ENCODE measurements around the gene PPOX.

The PPOX gene

DNA sequence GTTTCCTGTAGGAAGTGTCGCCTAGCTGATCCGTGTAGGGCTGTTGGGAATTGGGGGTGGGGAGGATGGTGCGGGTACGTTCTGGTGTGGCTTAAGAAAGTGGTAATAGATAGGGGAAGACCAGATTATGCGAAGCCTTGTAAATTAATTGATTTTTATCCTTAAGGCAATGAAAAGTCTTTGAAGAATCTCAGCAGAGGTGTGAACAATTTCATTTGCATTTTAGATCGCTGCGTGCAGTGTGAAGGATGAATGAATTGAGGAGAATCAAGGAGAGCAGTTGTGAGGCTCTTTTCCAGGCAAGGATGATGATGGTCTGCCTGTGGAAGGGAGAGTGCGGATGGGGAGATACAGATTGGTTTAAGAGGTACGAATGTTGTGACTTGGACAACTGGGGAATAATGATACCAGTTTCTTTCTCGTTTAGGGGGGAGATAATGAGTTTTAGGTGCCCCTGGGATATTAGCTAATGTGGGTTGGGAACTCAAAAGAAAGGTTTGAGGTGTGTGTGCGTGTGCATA, 32.9 kb upstream of the PPOX start:
- H3K9me3 Mint-ChIP-seq: no peaks in the 10 kb centered on the region
- H3K36me3 Mint-ChIP-seq: peaks cover 5% of the 10 kb centered on the region
- H3K4me3 Mint-ChIP-seq: no peak overlapping the region
- DNase-seq (ENCODE audit: low spot score in 2 of 2): no peak
- peaks cover 16% of the 10 kb centered on the region for H3K4me1 Mint-ChIP-seq
- no peaks in the 10 kb centered on the region for H3K27me3 Mint-ChIP-seq
- no peak for ATAC-seq (ENCODE audit: low read depth)
- H3K27ac Mint-ChIP-seq: no peak overlapping the region

DNA sequence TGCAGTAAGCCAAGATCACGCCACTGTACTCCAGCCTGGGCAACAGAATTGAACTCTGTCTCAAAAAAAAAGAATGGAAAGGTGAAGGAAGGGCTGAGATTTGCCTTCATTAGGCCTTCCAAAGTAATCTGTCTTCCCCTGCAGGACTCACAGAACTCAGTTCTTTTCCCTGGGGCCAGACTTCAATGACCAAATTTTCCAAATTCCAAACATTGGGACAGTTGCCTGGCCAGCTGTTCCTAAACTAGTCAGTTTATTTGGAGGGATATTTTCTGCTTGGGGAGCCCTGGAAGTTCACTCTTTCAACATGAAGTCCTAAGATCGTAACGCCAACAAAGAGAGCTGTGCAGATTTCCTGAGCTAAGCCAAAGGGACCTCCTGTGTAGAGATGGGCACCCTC, 28.3 kb upstream of the PPOX start:
- ATAC-seq (ENCODE audit: low read depth) (no peak), DNase-seq (ENCODE audit: low spot score in 2 of 2) (no peak)
- peaks cover 2% of the 10 kb centered on the region for H3K36me3 Mint-ChIP-seq
- no peaks in the 10 kb centered on the region for H3K27me3 Mint-ChIP-seq
- H3K27ac Mint-ChIP-seq: peak overlapping the region; percentile 28
- no peaks in the 10 kb centered on the region for H3K9me3 Mint-ChIP-seq
- H3K4me1 Mint-ChIP-seq: peaks cover 4% of the 10 kb centered on the region
- no peak overlapping the region for H3K4me3 Mint-ChIP-seq

DNA sequence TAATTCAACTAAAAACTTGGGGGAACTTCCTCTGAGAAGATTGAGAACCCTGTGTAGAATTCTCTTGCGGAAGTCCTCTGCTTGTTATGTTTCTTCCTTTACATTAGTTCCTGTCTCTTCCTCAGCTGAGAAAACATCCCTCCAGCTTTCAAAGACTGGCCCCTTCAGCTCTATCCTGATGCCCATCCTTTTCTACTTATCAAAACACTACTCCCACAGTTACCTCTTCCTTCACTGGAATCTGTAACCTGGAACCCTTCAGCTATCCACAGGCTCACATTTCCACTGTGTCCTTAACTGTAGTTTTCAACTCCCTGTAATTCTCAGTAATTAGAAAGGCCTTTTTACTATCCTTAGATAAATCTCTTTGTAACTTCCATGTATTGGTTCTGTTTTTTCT, 27.8 kb upstream of the PPOX start:
- DNase-seq (ENCODE audit: low spot score in 2 of 2): no peak

DNA sequence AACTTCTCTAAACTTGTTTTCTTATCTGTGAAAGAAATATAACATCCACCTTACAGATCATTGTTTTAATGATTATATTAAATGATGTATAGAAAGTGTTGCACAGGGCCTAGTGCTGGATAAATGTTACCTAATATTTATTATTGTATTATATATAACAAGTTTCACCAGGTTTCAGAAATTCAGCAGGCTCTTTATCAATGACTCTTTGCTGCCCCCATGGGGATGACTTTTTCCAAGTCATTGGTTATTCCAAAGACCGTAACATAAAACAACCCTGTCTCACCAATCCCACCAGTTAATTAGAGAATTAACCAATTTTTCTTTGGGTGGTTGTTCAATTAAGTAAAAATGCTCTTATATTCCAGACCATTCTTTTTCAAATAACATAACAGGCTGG, 26.5 kb upstream of the PPOX start:
- Mint-ChIP-seq H3K27ac (no peak overlapping the region), H3K4me1 (peaks cover 4% of the 10 kb centered on the region), H3K27me3 (no peaks in the 10 kb centered on the region), H3K9me3 (no peaks in the 10 kb centered on the region), H3K4me3 (no peak overlapping the region), H3K36me3 (peaks cover 2% of the 10 kb centered on the region)
- DNase-seq (ENCODE audit: low spot score in 2 of 2): peak in 1 of 2 donors; percentile 46
- ATAC-seq (ENCODE audit: low read depth): peak; percentile 52

More for the DNA sequence above, 27.8 kb upstream of the PPOX start:
- Mint-ChIP-seq H3K36me3 (peaks cover 2% of the 10 kb centered on the region), H3K4me1 (peaks cover 4% of the 10 kb centered on the region), H3K9me3 (no peaks in the 10 kb centered on the region), H3K27ac (peak overlapping the region; percentile 14), H3K27me3 (no peaks in the 10 kb centered on the region), H3K4me3 (no peak overlapping the region)
- ATAC-seq (ENCODE audit: low read depth): no peak

DNA sequence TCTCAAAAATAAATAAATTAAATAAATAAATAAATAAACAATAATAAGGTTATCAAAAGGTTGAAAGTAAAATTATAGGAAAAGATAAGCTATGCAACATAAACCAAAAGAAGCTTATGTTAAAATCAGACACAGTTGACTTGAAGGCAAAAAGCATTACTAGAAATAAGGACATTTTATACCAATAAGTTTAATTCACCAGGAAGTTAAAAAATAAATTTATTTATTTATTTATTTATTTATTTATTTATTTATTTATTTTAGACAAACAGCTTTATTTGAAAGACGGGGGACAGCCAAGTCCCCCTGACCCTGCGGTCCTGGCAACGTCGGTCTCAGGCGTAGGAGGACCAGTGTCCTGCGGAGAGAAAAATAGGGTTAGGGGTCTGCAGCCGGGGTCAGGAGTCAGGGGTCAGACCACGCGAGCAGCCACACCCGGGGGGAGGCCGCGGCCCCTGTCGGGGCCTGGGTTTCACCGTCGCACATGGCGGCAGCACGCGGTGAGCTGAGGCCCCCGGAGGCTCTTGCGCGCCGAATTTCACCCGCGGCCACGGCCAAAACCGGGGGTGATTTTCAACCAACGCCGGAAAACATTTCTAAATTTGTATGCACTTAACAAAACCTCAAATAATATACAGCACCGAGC, 25.3 kb upstream of the PPOX start:
- DNase-seq (ENCODE audit: low spot score in 2 of 2) (no peak), ATAC-seq (ENCODE audit: low read depth) (no peak)
- peaks cover 4% of the 10 kb centered on the region for H3K4me1 Mint-ChIP-seq
- no peak overlapping the region for H3K4me3 Mint-ChIP-seq
- H3K36me3 Mint-ChIP-seq: peaks cover 1% of the 10 kb centered on the region
- H3K27ac Mint-ChIP-seq: no peak overlapping the region
- H3K9me3 Mint-ChIP-seq: no peaks in the 10 kb centered on the region
- no peaks in the 10 kb centered on the region for H3K27me3 Mint-ChIP-seq

DNA sequence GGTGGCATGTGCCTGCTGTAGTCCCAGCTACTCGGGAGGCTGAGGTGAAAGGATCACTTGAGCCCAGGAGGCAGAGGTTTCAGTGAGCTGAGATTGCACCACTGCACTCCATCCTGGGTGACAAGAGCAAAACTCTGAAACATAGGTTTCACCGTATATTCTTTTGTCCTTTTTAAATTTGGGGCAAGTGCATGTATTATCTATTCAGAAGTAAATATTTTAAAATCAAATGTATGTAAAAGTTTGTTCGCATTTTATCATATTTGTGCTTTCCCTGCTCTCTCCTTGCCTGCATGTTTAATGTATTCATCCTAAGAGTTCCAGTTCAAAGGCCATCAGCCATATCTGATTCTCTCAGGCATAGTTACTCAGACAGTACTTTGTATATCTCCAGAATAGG, 20.4 kb upstream of the PPOX start:
- H3K27me3 Mint-ChIP-seq: no peaks in the 10 kb centered on the region
- H3K4me1 Mint-ChIP-seq: no peaks in the 10 kb centered on the region
- no peak for DNase-seq (ENCODE audit: low spot score in 2 of 2)
- H3K27ac Mint-ChIP-seq: no peak overlapping the region
- H3K36me3 Mint-ChIP-seq: no peaks in the 10 kb centered on the region
- ATAC-seq (ENCODE audit: low read depth): no peak
- H3K9me3 Mint-ChIP-seq: no peaks in the 10 kb centered on the region
- H3K4me3 Mint-ChIP-seq: no peak overlapping the region

DNA sequence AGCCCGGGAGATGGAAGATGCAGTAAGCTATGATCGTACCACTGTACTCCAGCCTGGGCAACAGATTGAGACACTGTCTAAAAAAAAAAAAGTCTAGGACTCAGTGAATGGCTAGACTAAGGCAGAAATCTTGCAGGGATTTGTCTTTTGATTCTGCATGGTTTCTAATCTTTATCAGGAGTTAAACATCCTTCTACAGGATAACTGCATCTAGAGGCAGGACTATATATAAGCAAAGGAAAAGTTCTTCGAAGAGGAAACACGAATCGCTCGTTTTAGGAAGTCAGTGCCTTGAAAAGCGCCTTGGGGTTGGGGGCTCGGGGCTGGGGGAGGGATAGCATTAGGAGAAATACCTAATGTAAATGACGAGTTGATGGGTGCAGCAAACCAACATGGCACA, 13.1 kb upstream of the PPOX start:
- Mint-ChIP-seq H3K9me3 (no peaks in the 10 kb centered on the region), H3K4me3 (peak overlapping the region; percentile 100), H3K27ac (peak overlapping the region; percentile 99), H3K4me1 (peaks cover 7% of the 10 kb centered on the region), H3K27me3 (no peaks in the 10 kb centered on the region), H3K36me3 (peaks cover 7% of the 10 kb centered on the region)
- peak; percentile 5 for ATAC-seq (ENCODE audit: low read depth)
- no peak for DNase-seq (ENCODE audit: low spot score in 2 of 2)

DNA sequence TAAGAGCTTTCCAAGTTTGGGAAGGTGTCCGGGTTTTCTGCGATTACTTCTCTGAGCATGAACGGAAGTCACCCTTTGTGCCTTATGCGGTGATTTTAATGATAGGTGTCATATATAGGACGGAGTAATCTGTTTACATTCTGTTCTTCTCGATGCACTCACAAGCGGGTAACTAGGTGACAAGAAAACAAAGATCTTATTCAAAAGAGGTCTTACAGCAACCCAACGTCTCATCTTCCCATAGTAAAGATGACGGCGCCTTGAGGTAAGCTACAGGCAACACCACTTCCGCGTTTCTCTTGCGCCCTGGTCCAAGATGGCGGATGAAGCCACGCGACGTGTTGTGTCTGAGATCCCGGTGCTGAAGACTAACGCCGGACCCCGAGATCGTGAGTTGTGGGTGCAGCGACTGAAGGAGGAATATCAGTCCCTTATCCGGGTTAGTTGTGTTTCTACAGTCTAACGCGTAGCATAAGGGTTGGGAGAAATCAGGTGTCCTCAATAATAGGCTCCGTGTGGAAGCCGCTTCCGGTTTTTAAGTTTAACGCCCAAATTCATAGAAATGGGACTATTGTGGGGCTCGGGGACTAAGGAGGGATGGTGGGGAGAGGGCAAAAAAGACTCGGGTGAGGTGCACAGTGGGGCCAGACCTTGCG, 12.4 kb upstream of the PPOX start, which contains the start of gene UFC1:
Gene UFC1, plus strand, starts transcription at position 297 of the 656 bp plus-strand sequence. Its CDS starts 20 bp downstream, at position 317.
- DNase-seq (ENCODE audit: low spot score in 2 of 2): peak; percentile 79 to 80
- no peaks in the 10 kb centered on the region for H3K27me3 Mint-ChIP-seq

DNA sequence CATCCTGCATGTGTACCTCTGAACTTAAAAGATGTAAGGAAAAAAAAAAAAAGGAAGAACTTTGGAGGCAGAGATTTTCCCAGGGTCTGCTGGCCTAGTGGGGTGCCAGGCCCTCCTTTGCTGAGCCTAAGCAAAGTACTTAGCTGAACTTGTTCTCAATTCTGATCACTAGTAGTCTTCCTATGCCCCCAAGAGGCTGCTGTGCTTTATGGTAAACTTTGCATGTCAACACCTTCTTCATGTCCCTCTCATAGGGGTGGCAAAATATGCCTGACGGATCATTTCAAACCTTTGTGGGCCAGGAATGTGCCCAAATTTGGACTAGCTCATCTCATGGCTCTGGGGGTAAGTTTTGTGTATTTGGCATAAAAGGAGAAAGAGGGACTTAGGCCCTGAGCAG, 8.4 kb upstream of the PPOX start:
- Mint-ChIP-seq H3K4me3 (peak overlapping the region; percentile 90), H3K36me3 (peaks cover 18% of the 10 kb centered on the region), H3K27ac (peak overlapping the region; percentile 94), H3K27me3 (no peaks in the 10 kb centered on the region), H3K9me3 (no peaks in the 10 kb centered on the region), H3K4me1 (peaks cover 40% of the 10 kb centered on the region)
- DNase-seq (ENCODE audit: low spot score in 2 of 2) (no peak), ATAC-seq (ENCODE audit: low read depth) (no peak)

More for the DNA sequence above, 12.4 kb upstream of the PPOX start, which contains the start of gene UFC1:
- peaks cover 10% of the 10 kb centered on the region for H3K36me3 Mint-ChIP-seq
- H3K27ac Mint-ChIP-seq: peak within 1 kb of the TSS; percentile 99
- H3K9me3 Mint-ChIP-seq: no peaks in the 10 kb centered on the region
- H3K4me3 Mint-ChIP-seq: peak within 1 kb of the TSS; percentile 100
- peak; percentile 94 for ATAC-seq (ENCODE audit: low read depth)
- H3K4me1 Mint-ChIP-seq: peaks cover 14% of the 10 kb centered on the region

DNA sequence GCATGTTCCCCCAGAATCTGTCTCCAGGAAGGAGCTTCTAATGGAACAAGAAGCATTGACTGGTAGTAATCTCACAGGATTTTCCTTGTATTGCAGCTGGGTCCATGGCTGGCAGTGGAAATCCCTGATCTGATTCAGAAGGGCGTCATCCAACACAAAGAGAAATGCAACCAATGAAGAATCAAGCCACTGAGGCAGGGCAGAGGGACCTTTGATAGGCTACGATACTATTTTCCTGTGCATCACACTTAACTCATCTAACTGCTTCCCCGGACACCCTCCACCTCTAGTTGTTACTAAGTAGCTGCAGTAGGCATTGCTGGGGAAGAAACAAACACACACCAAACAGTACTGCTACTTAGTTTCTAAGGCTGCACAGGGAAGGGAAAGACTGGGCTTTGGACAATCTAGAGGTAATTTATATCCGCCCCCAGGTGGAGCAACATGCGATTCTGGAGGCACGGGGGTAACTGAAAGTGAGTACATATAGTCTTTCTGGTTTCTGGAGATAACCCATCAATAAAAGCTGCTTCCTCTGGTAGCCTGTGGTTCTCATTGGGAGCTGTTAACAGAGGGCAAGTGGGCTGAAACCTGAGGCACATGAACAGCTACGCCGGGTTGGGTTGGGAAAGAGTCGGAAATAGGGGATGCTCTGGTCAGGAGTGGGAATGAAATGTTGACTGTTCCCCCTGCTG, 7.8 kb upstream of the PPOX start:
- Mint-ChIP-seq H3K9me3 (no peaks in the 10 kb centered on the region), H3K4me3 (peak overlapping the region; percentile 90), H3K27ac (peak overlapping the region; percentile 94), H3K27me3 (no peaks in the 10 kb centered on the region), H3K36me3 (peaks cover 23% of the 10 kb centered on the region), H3K4me1 (peaks cover 44% of the 10 kb centered on the region)
- DNase-seq (ENCODE audit: low spot score in 2 of 2) (no peak), ATAC-seq (ENCODE audit: low read depth) (no peak)

DNA sequence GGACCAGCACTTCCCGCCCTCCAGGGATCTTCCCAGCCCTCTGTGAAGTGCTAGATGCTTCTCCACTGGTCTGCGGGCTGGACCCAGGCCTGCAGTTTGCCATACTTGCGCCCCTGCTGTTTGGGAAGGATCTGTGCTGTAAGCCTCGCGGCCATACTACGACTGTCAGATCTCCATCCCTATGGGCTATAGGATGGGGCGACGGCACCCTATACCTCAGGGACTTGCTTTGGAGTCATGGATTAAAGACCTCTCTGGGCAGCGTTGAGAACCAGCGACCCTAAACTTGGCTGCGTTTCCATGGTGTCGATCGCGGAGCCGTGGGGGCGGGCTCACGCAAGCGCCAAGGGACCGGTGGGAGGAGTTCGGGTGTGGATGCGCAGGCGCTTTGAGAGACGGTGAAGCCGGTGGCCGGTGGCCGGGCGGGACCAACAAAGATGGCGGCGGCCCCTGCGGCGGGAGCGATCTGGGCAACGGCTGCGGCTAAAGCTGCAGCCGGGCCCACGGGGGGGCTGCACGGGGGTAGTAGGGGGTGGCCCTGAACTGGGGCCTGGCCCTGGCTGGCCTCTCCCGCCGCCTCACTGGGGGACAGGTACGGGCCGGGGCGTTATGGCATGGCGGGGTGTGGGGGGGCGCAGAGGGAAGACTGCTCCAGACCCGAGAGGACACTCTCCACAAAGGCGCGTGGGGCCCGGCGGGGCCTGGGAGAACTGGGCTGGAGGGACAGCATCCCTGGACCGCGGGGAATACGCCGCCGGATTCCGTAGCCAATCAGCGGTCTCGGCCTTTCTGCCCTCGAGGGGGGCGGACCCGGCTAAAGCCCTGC, 6.9 kb upstream of the PPOX start, which contains the start of gene USP21:
Gene USP21, plus strand, starts transcription at position 414 of the 826 bp plus-strand sequence. CDS start 1,141 bp downstream, outside the sequence.
- H3K9me3 Mint-ChIP-seq: no peaks in the 10 kb centered on the region
- peak within 1 kb of the TSS; percentile 94 for H3K27ac Mint-ChIP-seq
- H3K4me1 Mint-ChIP-seq: peaks cover 46% of the 10 kb centered on the region
- ATAC-seq (ENCODE audit: low read depth) (peak; percentile 96), DNase-seq (ENCODE audit: low spot score in 2 of 2) (peak; percentile 91 to 92)
- peaks cover 25% of the 10 kb centered on the region for H3K36me3 Mint-ChIP-seq
- peak within 1 kb of the TSS; percentile 90 for H3K4me3 Mint-ChIP-seq
- H3K27me3 Mint-ChIP-seq: no peaks in the 10 kb centered on the region

DNA sequence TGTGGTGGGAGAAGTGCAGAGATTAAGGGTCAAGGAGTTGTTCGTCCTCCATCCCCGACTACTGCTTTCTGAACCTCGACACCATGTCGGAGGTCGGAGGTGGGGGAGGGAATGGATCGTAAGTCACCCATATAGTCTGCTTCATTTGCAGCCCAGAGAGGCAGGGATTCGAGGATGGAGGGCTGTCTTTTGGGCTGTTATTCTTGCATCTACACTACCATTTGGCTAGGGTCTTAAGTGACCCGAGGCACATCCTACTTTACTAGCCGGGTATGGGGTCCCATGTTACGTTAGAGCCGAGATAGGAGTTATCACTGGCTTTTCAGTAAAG, 6.3 kb upstream of the PPOX start:
- Mint-ChIP-seq H3K36me3 (peaks cover 25% of the 10 kb centered on the region), H3K4me3 (peak overlapping the region; percentile 90), H3K9me3 (no peaks in the 10 kb centered on the region), H3K27me3 (no peaks in the 10 kb centered on the region), H3K27ac (peak overlapping the region; percentile 94), H3K4me1 (peaks cover 45% of the 10 kb centered on the region)
- ATAC-seq (ENCODE audit: low read depth): no peak
- no peak for DNase-seq (ENCODE audit: low spot score in 2 of 2)

DNA sequence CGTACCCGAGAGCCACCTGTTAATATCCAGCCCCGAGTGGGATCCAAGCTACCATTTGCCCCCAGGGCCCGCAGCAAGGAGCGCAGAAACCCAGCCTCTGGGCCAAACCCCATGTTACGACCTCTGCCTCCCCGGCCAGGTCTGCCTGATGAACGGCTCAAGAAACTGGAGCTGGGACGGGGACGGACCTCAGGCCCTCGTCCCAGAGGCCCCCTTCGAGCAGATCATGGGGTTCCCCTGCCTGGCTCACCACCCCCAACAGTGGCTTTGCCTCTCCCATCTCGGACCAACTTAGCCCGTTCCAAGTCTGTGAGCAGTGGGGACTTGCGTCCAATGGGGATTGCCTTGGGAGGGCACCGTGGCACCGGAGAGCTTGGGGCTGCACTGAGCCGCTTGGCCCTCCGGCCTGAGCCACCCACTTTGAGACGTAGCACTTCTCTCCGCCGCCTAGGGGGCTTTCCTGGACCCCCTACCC, 5.5 kb upstream of the PPOX start:
- peaks cover 25% of the 10 kb centered on the region for H3K36me3 Mint-ChIP-seq
- H3K9me3 Mint-ChIP-seq: no peaks in the 10 kb centered on the region
- H3K4me3 Mint-ChIP-seq: peak overlapping the region; percentile 38
- H3K27ac Mint-ChIP-seq: no peak overlapping the region
- ATAC-seq (ENCODE audit: low read depth): no peak
- DNase-seq (ENCODE audit: low spot score in 2 of 2): no peak
- H3K27me3 Mint-ChIP-seq: no peaks in the 10 kb centered on the region
- peaks cover 43% of the 10 kb centered on the region for H3K4me1 Mint-ChIP-seq

Measured in memory B cell (primary cell).